ENCODE measurements around the gene CXorf58. TPM values are rescaled to one million over a fixed set of nuclear protein-coding genes. Genes with fewer than 3 reads are reported as not detected.

Gene CXorf58
- total and polyA plus RNA-seq, 2 donors (not counting 3 experiments of a cell fraction or from before 2014, with no cell fraction given) = not detected

GRCh38 chrX:23911126-23911835, 3.5 kb downstream of the CXorf58 start:
- H3K4me2 ChIP-seq (ENCODE audit: insufficient read depth, low read length) = no peak overlapping the region
- peaks cover 4% of the 10 kb centered on the region for H3K4me1 ChIP-seq (ENCODE audit: control insufficient read depth, extremely low read depth, insufficient read depth, low read length)
- H3K27me3 ChIP-seq (ENCODE audit: control insufficient read depth in 2 of 2, insufficient read depth in 2 of 2, low read length in 2 of 2) = no peaks in the 10 kb centered on the region
- no peaks in the 10 kb centered on the region for H3K9me3 ChIP-seq (replicated peaks; ENCODE audit: control insufficient read depth, insufficient read depth, low read length)
- dilution Hi-C loops (cut with MboI; ENCODE audit: extremely low pct_ligation_motif_present, low sequenced_read_pairs) (no loop called here), intact Hi-C loops (cut with micrococcal nuclease) (no loop called here)
- TF ChIP-seq POLR2A (IDR thresholded peaks at IDR 0.05; ENCODE audit: low read depth, low read length) (no peak), JUN (IDR thresholded peaks at IDR 0.05; ENCODE audit: borderline replicate concordance, insufficient read depth, insufficient read length, low read depth) (no peak), MYC (IDR thresholded peaks at IDR 0.05; ENCODE audit: low read depth, low read length) (no peak), MAX (IDR thresholded peaks at IDR 0.05; ENCODE audit: insufficient read depth, insufficient read length) (no peak), EZH2 (IDR thresholded peaks at IDR 0.05; ENCODE audit: borderline replicate concordance, low read depth, low read length, severe bottlenecking) (no peak), FOS (IDR thresholded peaks at IDR 0.05; ENCODE audit: borderline replicate concordance, insufficient read depth, low read length) (no peak), GATA2 (IDR thresholded peaks at IDR 0.05; ENCODE audit: insufficient read depth, insufficient read length, low read depth, low read length) (no peak), POLR2AphosphoS5 (IDR thresholded peaks at IDR 0.05; ENCODE audit: insufficient read depth, low read depth, low read length) (no peak)
- TF ChIP-seq, protein P1, sequence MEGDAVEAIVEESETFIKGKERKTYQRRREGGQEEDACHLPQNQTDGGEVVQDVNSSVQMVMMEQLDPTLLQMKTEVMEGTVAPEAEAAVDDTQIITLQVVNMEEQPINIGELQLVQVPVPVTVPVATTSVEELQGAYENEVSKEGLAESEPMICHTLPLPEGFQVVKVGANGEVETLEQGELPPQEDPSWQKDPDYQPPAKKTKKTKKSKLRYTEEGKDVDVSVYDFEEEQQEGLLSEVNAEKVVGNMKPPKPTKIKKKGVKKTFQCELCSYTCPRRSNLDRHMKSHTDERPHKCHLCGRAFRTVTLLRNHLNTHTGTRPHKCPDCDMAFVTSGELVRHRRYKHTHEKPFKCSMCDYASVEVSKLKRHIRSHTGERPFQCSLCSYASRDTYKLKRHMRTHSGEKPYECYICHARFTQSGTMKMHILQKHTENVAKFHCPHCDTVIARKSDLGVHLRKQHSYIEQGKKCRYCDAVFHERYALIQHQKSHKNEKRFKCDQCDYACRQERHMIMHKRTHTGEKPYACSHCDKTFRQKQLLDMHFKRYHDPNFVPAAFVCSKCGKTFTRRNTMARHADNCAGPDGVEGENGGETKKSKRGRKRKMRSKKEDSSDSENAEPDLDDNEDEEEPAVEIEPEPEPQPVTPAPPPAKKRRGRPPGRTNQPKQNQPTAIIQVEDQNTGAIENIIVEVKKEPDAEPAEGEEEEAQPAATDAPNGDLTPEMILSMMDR (IDR thresholded peaks at IDR 0.05; ENCODE audit: extremely low read depth in 1 of 2, insufficient read depth in 1 of 2, low read depth in 1 of 2, low read length in 2 of 2) = no peak
- ChIA-PET POLR2A (no interaction called here), CTCF (no interaction called here)
- DNase-seq (ENCODE audit: low read depth, low spot score) (no peak), FAIRE-seq (no peak)
- no peaks in the 10 kb centered on the region for H4K20me1 ChIP-seq (replicated peaks; ENCODE audit: control insufficient read depth, extremely low read depth, insufficient read depth, low read length)
- peaks cover 4% of the 10 kb centered on the region for H3K79me2 ChIP-seq (ENCODE audit: control insufficient read depth, insufficient read depth, low read length)
- BruUV-seq (replicated peaks) = no TSS peak
- no peak overlapping the region for H3K9ac ChIP-seq (replicated peaks; ENCODE audit: extremely low read depth, insufficient read depth, low read length)
- H3K36me3 ChIP-seq (ENCODE audit: control insufficient read depth in 2 of 2, extremely low read depth in 1 of 2, insufficient read depth in 2 of 2, low read length in 2 of 2) = no peaks in the 10 kb centered on the region
- no peaks in the 10 kb centered on the region for H3K9me1 ChIP-seq (replicated peaks; ENCODE audit: control insufficient read depth, extremely low read depth, insufficient read depth, low read length)
- H3K27ac ChIP-seq (ENCODE audit: insufficient read depth, low read depth, low read length) = no peak overlapping the region
- H2AFZ ChIP-seq (ENCODE audit: low read depth, low read length) = no peak overlapping the region
- no peak overlapping the region for H3K4me3 ChIP-seq (replicated peaks in 1 of 3; ENCODE audit: insufficient read depth in 1 of 3, low read depth in 1 of 3, low read length in 3 of 3)

Measured in endothelial cell of umbilical vein (primary cell).